Liver (tissue), 9 donors: ENCODE data around the gene TMEM270. TPM values are rescaled to one million over a fixed set of nuclear protein-coding genes. Genes with fewer than 3 reads are reported as not detected.

Experiments used
- DNase-seq: peaks from one replicate; pipeline ENCODE4 v3.0.0-alpha.2; 2017; ENCODE audit warnings: low spot score
- H3K27ac ChIP-seq, 2 donors: one replicate each; pipeline ENCODE4 v1.7.0; 2013; ENCODE audit warnings: inconsistent platforms in 2 of 2, low read length in 2 of 2, control low read depth in 1 of 2, low read depth in 1 of 2, mild to moderate bottlenecking in 1 of 2
- H3K27me3 ChIP-seq, 4 donors: one replicate each; pipeline versions ENCODE4 v1.6.1 to v1.7.0; 2013; ENCODE audit warnings: low read length in 3 of 4, inconsistent platforms in 1 of 4, mild to moderate bottlenecking in 1 of 4, moderate library complexity in 1 of 4; ENCODE audit not compliant: control insufficient read depth in 4 of 4, insufficient read depth in 4 of 4
- H3K36me3 ChIP-seq, 4 donors: one replicate each; pipeline versions ENCODE4 v1.6.1 to v1.7.0; 2013; ENCODE audit warnings: low read length in 3 of 4, mild to moderate bottlenecking in 3 of 4, low read depth in 1 of 4, moderate library complexity in 1 of 4; ENCODE audit not compliant: control insufficient read depth in 4 of 4, insufficient read depth in 3 of 4
- H3K4me1 ChIP-seq, 4 donors: one replicate each; pipeline versions ENCODE4 v1.6.1 to v1.7.0; 2013; ENCODE audit warnings: low read length in 3 of 4, mild to moderate bottlenecking in 3 of 4, moderate library complexity in 1 of 4; ENCODE audit not compliant: control insufficient read depth in 4 of 4, insufficient read depth in 4 of 4
- H3K4me3 ChIP-seq, 3 donors: one replicate each; pipeline versions ENCODE4 v1.6.1 to v1.7.0; 2013; ENCODE audit warnings: low read length in 3 of 3, control low read depth in 1 of 3, low read depth in 1 of 3, mild to moderate bottlenecking in 1 of 3
- H3K9ac ChIP-seq, 2 donors: one replicate each; pipeline ENCODE4 v1.7.0; 2013; ENCODE audit warnings: low read length in 2 of 2, mild to moderate bottlenecking in 2 of 2, moderate library complexity in 2 of 2, control low read depth in 1 of 2, low read depth in 1 of 2
- H3K9me3 ChIP-seq, 4 donors: one replicate each; pipeline versions ENCODE4 v1.6.1 to v1.7.0; 2013; ENCODE audit warnings: low read length in 3 of 4; ENCODE audit not compliant: control insufficient read depth in 4 of 4
- EGR1 ChIP-seq, 2 donors: IDR thresholded peaks; 2 replicates each; pipeline ENCODE4 v1.6.1; 2016 to 2018; ENCODE audit warnings: antibody characterized with exemption in 2 of 2, low read depth in 2 of 2
- FOXA1 ChIP-seq: IDR thresholded peaks from 2 replicates; pipeline ENCODE4 v1.6.1; 2016; ENCODE audit warnings: antibody characterized with exemption
- FOXA2 ChIP-seq: IDR thresholded peaks from 2 replicates; pipeline ENCODE4 v1.6.1; 2016; ENCODE audit warnings: antibody characterized with exemption
- GABPA ChIP-seq, 2 donors: IDR thresholded peaks in 1 of 2; conservative IDR thresholded peaks in 1 of 2; 2 replicates each; pipeline ENCODE4 v1.6.1; 2016; ENCODE audit warnings: antibody characterized with exemption in 2 of 2, mild to moderate bottlenecking in 1 of 2, moderate library complexity in 1 of 2
- HNF4A ChIP-seq, 2 donors: conservative IDR thresholded peaks; 2 replicates each; pipeline ENCODE4 v1.6.1; 2016; ENCODE audit warnings: antibody characterized with exemption in 2 of 2, mild to moderate bottlenecking in 2 of 2
- HNF4G ChIP-seq: IDR thresholded peaks from 2 replicates; pipeline ENCODE4 v1.6.1; 2016; ENCODE audit warnings: antibody characterized with exemption
- JUND ChIP-seq, 2 donors: IDR thresholded peaks; 2 replicates each; pipeline ENCODE4 v1.6.1; 2016; ENCODE audit warnings: antibody characterized with exemption in 2 of 2
- NR2F2 ChIP-seq: IDR thresholded peaks from 2 replicates; pipeline ENCODE4 v1.6.1; 2016; ENCODE audit warnings: antibody characterized with exemption
- RAD21 ChIP-seq, 2 donors: IDR thresholded peaks; 2 replicates each; pipeline ENCODE4 v1.6.1; 2016; ENCODE audit warnings: antibody characterized with exemption in 2 of 2, mild to moderate bottlenecking in 2 of 2
- RXRA ChIP-seq, 2 donors: IDR thresholded peaks; 2 replicates each; pipeline ENCODE4 v1.6.1; 2017 to 2018; ENCODE audit warnings: antibody characterized with exemption in 2 of 2, mild to moderate bottlenecking in 1 of 2
- SP1 ChIP-seq: IDR thresholded peaks from 2 replicates; pipeline ENCODE4 v1.6.1; 2018; ENCODE audit warnings: antibody characterized with exemption, mild to moderate bottlenecking
- TAF1 ChIP-seq: conservative IDR thresholded peaks from 2 replicates; pipeline ENCODE4 v1.6.1; 2016; ENCODE audit warnings: antibody characterized with exemption, mild to moderate bottlenecking
- YY1 ChIP-seq: IDR thresholded peaks from 2 replicates; pipeline ENCODE4 v1.6.1; 2016; ENCODE audit warnings: antibody characterized with exemption, mild to moderate bottlenecking
- WGBS: extraction: QIAGEN DNeasy Blood & Tissue Kit; methylation state at CpG from one replicate; pipeline ENCODE4 v1.1.7; 2013; 5-methylcytosine and 5-hydroxymethylcytosine counted together
- polyA plus RNA-seq, 2 donors: library from polyadenylated mRNA; stranded (reverse) in 1 of 2; unstranded in 1 of 2; fragments of 200-250 nt in 1 of 2; fragments of >200 nt in 1 of 2; fragmentation: Nextera tagmentation in 1 of 2; extraction: Ambion mirVana in 1 of 2; gene quantifications; one replicate each; pipeline versions ENCODE4 v1.2.1 to v1.2.3, GENCODE V29; 2013 to 2015
- total RNA-seq, 2 donors: library from RNA; depleted of rRNA; stranded (reverse); fragments of >200 nt; gene quantifications; one replicate each; pipeline ENCODE4 v1.2.3, GENCODE V29; 2014
- TF ChIP-seq, protein P1 (sequence below): IDR thresholded peaks from 2 replicates; pipeline ENCODE4 v1.6.1; 2016; ENCODE audit warnings: antibody characterized with exemption, mild to moderate bottlenecking
- TF ChIP-seq, protein P2 (sequence below): IDR thresholded peaks from 2 replicates; pipeline ENCODE4 v1.6.1; 2016; ENCODE audit warnings: antibody characterized with exemption
- TF ChIP-seq, protein P3 (sequence below): IDR thresholded peaks from 2 replicates; pipeline ENCODE4 v1.6.1; 2016; ENCODE audit warnings: antibody characterized with exemption
- TF ChIP-seq, protein P4 (sequence below): IDR thresholded peaks from 2 replicates; pipeline ENCODE4 v1.6.1; 2016; ENCODE audit warnings: antibody characterized with exemption
- donor health status: healthy.
- donor health status: healthy.
- donor health status: healthy.
- donor health status: healthy.
- donor health status: healthy.

Gene TMEM270
- total and polyA plus RNA-seq, 4 donors: 0.09 TPM; not detected in 3

DNA sequence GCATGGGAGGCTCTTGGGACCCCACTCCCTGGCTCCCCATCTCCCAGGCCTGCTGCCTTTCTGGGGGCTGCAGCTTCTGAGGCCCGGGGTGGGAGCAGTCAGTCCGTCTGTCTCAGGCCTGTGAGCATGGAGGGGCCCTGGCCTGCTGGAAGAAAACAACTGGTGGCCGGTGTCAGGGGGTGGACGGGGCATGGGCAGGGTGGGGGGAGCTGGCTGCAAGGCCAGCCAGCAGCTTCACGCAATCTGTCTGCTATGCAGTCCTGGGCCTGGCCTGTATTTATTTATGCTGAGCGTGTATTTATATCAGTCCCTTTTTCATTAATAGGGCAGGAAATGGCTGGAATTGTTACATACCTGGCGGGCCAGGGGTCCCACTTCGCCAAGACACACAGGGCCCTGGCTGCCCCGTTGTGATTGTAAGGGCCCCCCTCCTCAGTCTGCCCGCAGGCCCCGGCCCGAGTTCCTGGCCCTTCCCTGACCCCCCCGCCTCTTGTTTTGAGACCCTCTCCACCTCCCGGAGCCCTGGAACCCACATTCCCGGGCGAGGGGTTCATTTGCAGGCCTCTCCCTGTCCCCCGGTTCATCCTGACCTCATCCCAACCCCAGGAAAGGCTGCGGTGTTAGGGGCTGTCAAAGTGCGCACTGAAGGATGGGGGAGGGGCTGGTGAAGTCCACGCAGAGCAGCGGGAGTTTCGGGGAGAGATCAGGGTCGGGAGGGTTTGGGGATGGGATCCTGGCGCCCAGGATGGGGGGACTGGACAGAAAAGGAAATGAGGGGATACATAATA is 8.2 kb downstream of the TMEM270 start (continued):
- TF ChIP-seq, protein P1, sequence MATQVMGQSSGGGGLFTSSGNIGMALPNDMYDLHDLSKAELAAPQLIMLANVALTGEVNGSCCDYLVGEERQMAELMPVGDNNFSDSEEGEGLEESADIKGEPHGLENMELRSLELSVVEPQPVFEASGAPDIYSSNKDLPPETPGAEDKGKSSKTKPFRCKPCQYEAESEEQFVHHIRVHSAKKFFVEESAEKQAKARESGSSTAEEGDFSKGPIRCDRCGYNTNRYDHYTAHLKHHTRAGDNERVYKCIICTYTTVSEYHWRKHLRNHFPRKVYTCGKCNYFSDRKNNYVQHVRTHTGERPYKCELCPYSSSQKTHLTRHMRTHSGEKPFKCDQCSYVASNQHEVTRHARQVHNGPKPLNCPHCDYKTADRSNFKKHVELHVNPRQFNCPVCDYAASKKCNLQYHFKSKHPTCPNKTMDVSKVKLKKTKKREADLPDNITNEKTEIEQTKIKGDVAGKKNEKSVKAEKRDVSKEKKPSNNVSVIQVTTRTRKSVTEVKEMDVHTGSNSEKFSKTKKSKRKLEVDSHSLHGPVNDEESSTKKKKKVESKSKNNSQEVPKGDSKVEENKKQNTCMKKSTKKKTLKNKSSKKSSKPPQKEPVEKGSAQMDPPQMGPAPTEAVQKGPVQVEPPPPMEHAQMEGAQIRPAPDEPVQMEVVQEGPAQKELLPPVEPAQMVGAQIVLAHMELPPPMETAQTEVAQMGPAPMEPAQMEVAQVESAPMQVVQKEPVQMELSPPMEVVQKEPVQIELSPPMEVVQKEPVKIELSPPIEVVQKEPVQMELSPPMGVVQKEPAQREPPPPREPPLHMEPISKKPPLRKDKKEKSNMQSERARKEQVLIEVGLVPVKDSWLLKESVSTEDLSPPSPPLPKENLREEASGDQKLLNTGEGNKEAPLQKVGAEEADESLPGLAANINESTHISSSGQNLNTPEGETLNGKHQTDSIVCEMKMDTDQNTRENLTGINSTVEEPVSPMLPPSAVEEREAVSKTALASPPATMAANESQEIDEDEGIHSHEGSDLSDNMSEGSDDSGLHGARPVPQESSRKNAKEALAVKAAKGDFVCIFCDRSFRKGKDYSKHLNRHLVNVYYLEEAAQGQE: no peak
- TF ChIP-seq FOXA2: no peak
- TF ChIP-seq TAF1: no peak
- TF ChIP-seq FOXA1: no peak
- no peak for TF ChIP-seq NR2F2
- no peak for TF ChIP-seq HNF4G
- no peak for TF ChIP-seq EGR1 (IDR thresholded peaks at IDR 0.05; ENCODE audit: low read depth in 2 of 2)

DNA sequence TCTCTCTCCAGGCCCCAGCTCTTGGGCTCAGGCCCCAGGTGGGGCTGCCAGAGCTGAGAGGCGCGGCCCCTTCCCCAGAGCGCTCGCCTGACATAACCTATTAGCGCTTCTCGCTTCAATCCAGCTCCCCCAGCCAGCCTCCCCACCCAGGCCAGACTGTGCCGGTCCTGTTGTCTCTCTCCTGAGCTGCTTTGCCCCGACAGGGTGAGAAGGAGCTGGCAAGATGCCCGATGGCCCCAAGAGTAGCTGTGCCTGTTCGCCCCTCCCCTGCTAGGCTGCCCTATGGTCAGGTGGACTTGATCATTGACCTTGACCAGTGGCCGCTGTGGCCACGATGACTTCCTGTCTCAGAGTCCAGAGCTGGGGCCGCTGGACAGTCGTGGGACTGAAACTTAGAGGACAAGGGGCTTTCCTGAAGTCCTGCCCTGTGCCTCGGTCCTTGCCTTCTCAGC is 9.1 kb downstream of the TMEM270 start:
- Histone ChIP-seq H3K27ac (peak overlapping the region; percentile 33 to 61), H3K36me3 (no peaks in the 10 kb centered on the region), H3K4me3 (peak overlapping the region in 1 of 3 donors; percentile 48), H3K27me3 (no peaks in the 10 kb centered on the region), H3K9ac (no peak overlapping the region), H3K9me3 (no peaks in the 10 kb centered on the region), H3K4me1 (peaks cover 16 to 27% (median 22%) of the 10 kb centered on the region in 4 donors)
- peak; percentile 63 for DNase-seq
- TF ChIP-seq, protein P2, sequence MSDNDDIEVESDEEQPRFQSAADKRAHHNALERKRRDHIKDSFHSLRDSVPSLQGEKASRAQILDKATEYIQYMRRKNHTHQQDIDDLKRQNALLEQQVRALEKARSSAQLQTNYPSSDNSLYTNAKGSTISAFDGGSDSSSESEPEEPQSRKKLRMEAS: peak; percentile 65
- TF ChIP-seq RXRA (IDR thresholded peaks at IDR 0.05) (peak; percentile 92 to 95), FOXA1 (no peak), HNF4G (peak; percentile 97), NR2F2 (peak; percentile 69), SP1 (peak; percentile 93), HNF4A (conservative IDR thresholded peaks at IDR 0.05) (peak; percentile 99 to 100), RAD21 (IDR thresholded peaks at IDR 0.05) (peak; percentile 36 to 53), EGR1 (IDR thresholded peaks at IDR 0.05; ENCODE audit: low read depth in 2 of 2) (no peak), JUND (IDR thresholded peaks at IDR 0.05) (peak; percentile 22 to 59), YY1 (peak; percentile 71), FOXA2 (no peak), TAF1 (peak; percentile 73), GABPA (IDR thresholded peaks at IDR 0.05 in 1 of 2, conservative IDR thresholded peaks at IDR 0.05 in 1 of 2) (peak in 1 of 2 donors; percentile 44)
- TF ChIP-seq, protein P3, sequence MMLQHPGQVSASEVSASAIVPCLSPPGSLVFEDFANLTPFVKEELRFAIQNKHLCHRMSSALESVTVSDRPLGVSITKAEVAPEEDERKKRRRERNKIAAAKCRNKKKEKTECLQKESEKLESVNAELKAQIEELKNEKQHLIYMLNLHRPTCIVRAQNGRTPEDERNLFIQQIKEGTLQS: no peak
- TF ChIP-seq, protein P4, sequence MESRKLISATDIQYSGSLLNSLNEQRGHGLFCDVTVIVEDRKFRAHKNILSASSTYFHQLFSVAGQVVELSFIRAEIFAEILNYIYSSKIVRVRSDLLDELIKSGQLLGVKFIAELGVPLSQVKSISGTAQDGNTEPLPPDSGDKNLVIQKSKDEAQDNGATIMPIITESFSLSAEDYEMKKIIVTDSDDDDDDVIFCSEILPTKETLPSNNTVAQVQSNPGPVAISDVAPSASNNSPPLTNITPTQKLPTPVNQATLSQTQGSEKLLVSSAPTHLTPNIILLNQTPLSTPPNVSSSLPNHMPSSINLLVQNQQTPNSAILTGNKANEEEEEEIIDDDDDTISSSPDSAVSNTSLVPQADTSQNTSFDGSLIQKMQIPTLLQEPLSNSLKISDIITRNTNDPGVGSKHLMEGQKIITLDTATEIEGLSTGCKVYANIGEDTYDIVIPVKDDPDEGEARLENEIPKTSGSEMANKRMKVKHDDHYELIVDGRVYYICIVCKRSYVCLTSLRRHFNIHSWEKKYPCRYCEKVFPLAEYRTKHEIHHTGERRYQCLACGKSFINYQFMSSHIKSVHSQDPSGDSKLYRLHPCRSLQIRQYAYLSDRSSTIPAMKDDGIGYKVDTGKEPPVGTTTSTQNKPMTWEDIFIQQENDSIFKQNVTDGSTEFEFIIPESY: no peak
- TF ChIP-seq, protein P1: peak; percentile 78
- WGBS: 35% methylated on average over 15 of the region's 15 CpGs
